IPS-NIHi7 (cell line): ENCODE measurements around the gene UBR1.
"Not testable (repeated sequence)": the region's sequence is repeated elsewhere in the genome, so short reads cannot be mapped to it uniquely, and the experiment has no call there.

Experiments used
- DNase-seq: peaks from one replicate; pipeline ENCODE4 v3.0.0; 2012; ENCODE audit warnings: mixed read lengths; ENCODE audit errors: extremely low spot score

The UBR1 gene

DNA sequence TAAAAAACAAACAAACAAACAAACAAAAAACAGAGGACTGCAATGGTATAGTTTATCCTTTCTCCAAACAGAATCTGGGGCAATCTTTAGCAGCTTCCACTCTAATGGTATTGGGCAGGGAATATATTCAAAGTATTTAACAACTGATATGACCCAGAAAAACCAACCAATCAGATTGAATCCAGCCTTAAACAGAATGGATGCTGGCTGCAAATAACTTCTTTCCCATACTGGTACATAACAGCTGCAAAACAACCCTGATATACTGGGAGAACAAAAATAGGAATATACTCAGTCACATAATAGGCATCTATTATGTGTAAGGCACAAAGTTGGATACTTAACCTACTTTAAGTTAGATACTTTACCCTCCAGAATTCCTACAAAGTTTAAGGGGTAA, 49.1 kb downstream of the UBR1 start:
- DNase-seq = no peak

GRCh38 chr15:43052860-43053259, 53.0 kb downstream of the UBR1 start:
- no peak for DNase-seq

GRCh38 chr15:43048935-43049334, 56.9 kb downstream of the UBR1 start:
- DNase-seq = no peak

DNA sequence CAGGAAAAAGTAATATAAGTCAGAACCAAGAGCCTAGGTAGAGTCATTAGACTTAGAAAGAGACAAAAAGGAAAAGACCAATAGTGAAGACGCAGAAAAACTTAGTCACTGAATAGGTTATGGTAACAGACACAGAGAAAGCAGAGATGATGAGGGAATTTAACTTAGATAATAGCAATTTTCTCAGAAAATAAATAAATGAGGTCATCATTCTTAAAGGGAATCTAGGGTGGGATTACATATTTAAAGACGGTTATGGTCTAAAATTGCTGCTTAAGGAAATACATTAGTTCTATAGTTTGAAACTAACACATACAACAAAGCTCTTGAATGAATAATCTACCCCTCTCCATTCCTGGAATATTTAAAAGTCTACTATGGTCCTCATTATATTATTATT, 59.4 kb downstream of the UBR1 start:
- no peak for DNase-seq

- no peak for DNase-seq
These were observed 63.0 kb downstream of the UBR1 start for GRCh38 chr15:43042885-43043284.

DNA sequence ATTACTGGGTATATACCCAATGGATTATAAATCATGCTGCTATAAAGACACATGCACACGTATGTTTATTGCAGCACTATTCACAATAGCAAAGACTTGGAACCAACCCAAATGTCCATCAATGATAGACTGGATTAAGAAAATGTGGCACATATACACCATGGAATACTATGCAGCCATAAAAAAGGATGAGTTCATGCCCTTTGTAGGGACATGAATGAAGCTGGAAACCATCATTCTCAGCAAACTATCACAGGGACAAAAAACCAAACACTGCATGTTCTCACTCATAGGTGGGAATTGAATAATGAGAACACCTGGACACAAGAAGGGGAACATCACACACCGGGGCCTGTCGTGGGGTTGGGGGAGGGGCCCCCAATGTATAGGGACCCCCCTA, 64.8 kb downstream of the UBR1 start:
- DNase-seq = not testable (repeated sequence)

- DNase-seq = not testable (repeated sequence)
These were observed 70.6 kb downstream of the UBR1 start for GRCh38 chr15:43035240-43035639.

DNA sequence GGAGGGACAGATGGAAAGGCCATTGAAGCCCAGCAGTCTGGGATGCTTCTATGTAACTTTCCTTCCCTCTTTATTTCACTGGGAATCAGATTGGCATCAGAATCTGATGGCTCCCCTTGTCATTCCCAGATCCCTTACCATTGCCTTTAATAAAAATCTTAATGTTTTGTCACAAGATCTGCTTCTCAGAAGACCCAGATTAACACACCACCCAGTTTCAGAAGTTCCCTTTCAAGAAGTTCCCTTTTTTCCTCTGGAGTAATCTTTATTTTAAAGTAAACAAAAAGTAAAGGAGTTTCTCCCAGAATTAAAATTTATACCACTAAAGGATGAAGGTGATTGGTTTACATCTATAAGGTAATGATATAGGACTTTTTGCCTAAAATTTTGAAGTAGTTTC, 76.4 kb downstream of the UBR1 start:
- DNase-seq = no peak

DNA sequence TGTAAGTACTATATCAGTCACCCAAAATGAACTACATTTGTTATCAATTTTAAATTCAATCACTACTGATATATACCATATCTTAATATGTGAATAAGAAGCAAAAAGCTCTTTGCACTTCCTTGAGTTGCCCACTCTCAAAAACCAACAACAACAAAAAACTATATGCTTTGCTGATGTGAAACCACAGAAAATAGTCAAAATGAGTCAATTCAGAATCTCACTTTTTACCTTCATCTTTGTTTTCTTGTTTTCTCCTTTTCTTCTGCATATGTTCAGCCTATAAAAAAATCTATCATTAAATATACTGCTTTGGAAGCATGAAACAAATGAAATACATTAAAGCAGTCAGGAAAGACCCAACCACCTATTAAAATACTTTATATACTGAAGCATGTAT, 80.7 kb downstream of the UBR1 start:
- no peak for DNase-seq

- not testable (repeated sequence) for DNase-seq
These were observed 91.2 kb downstream of the UBR1 start for GRCh38 chr15:43014671-43015070.

DNA sequence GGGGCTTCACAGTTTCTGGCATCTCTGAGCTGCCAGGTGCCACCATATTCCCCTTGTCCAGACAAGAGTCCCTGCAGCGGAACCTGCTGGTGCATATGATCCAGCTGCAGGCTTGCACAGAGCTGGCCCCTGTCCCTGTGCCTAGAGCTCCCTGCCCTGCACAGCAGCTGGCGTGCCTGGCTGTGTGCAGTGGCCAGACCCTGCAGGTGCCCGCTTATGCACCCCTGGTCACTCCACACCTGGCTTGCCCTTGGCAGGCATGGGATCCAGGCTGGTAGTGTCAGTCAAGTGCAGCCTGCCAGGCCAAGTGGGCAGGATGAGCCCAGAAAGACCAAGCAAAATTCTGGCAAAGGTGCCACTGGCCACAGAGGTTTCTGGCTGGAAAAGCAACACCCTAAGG, 96.6 kb downstream of the UBR1 start:
- no peak for DNase-seq

DNA sequence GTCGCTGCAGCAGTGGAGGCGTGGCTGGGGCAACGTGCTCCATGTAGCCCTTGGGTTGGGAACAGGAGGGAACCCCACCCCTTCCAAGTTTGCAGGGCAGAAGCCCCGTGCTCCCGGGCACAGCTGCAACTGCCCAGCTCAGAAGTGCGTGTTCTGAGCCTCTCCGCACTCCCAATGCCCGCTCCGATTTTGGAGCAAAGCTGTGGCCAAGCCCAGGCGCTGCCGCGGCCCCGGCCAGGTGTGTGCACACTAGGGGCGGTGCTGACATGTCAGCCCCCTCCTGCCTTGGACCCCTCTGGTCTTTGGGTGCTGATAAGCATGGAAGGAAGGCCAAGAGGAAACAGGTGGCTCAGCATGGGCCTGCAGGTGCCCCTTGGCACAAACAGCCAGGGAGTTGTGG, 97.7 kb downstream of the UBR1 start:
- DNase-seq = no peak

DNA sequence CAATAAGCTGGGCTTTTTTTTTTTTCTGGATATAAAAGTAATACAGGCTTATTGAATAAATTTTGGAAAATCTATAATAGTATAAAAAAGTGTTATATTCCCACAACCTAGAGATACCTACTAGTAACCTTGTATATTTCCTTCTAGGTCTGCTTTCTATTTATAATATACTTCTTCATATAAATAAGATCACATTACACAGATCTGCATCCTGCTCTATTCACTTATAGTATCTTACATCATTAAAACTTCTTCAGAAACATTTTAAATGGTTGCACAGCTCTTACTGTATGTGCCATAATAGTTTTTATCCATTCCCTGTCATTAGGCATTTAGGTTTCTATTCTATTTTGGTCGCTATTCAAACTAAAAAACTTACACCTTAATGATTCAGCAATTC, 98.3 kb downstream of the UBR1 start:
- DNase-seq = no peak

DNA sequence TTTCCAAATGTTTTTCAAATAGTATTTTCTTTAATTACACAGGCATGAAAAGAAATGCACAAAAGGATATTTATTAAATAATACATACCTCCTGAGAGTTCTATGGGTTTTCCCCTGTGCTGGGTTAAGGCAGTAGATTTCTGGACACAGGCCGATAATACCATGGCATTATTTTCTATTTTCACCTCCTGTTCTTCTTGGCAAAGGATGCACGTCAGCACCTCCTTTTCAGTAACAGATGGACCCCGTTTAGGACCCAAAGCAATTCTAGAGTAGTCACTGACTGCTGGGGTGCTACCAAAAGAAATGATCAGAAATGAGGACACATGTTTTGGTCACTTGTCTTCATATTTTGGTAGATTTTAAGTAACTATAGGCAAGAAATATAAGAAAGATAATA, 98.8 kb downstream of the UBR1 start:
- DNase-seq = no peak

DNA sequence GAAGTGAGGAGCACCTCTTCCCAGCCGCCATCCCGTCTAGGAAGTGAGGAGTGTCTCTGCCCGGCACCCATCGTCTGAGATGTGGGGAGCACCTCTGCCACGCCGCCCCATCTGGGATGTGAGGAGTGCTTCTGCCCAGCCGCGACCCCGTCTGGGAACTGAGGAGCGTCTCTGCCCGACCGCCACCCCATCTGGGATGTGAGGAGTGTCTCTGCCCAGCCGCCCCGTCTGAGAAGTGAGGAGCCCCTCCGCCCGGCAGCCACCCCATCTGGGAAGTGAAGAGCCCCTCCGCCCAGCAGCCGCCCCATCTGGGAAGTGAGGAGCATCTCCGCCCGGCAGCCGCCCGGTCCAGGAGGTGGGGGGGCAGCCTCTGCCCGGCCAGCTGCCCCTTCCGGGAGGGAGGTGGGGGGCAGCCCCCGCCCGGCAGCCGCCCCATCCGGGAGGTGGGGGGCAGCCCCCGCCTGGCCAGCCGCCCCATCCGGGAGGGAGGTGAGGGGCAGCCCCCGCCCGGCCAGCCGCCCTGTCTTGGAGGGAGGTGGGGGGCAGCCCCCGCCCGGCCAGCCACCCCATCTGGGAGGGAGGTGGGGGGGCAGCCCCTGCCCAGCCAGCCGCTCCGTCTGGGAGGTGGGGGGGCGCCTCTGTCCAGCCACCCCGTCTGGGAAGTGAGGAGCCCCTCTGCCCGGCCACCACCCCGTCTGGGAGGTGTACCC, 100.8 kb downstream of the UBR1 start:
- DNase-seq = not testable (repeated sequence)

- DNase-seq = no peak
These were observed 106.5 kb downstream of the UBR1 start for GRCh38 chr15:42999201-42999779.

DNA sequence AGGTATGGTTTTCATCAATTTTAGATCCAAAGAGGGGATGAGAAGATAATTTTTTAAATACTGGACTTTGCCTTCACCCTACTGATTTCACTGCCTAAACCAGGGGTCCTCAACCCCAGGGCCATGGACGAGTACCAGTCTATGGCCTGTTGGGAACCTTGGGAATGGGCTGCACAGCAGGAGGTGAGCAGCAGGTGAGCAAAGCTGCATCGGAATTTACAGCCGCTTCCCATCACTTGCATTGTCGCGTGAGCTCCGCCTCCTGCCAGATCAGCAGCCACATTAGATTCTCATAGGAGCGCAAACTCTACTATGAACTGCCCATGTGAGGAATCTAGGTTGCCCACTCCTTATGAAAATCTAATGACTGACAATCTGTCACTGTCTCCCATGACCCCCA, 109.0 kb downstream of the UBR1 start:
- DNase-seq = no peak

DNA sequence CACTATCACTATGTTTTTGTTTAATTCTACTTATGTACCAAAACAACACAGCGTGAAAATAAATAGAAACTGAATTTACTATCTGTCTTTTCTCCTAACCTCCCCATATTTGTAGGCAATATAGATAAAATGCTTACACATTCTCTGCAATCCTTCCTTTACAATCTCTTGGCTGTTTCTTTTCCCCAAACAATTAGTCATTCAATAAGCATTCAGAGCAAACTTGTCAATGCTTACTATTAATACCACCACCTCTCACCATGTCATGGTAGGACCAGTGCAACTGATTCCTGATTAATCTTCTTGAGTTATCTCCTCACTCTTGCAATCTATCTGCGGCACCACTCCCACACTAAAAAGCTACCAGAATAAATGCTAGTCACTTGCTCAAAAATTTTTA, 111.3 kb downstream of the UBR1 start:
- no peak for DNase-seq

DNA sequence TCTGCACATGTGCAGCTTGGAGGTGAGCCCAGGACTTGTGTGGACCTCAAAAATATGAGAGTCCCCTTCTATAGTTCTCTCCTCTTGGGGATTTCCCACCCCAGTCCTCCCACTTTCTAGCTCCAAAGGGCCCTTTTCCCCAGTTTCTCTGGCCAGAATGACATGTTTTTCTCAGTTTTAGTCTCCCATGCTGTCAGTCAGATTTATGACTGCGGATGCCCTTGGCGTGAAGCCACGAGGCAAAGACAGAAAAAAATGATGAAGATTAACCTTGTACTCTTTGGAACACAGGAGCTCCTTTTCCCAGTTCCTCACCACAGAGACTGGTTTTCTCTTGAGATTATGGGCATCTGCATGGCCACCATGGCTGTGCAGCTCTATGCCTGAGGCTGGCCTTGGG, 113.2 kb downstream of the UBR1 start:
- no peak for DNase-seq

DNA sequence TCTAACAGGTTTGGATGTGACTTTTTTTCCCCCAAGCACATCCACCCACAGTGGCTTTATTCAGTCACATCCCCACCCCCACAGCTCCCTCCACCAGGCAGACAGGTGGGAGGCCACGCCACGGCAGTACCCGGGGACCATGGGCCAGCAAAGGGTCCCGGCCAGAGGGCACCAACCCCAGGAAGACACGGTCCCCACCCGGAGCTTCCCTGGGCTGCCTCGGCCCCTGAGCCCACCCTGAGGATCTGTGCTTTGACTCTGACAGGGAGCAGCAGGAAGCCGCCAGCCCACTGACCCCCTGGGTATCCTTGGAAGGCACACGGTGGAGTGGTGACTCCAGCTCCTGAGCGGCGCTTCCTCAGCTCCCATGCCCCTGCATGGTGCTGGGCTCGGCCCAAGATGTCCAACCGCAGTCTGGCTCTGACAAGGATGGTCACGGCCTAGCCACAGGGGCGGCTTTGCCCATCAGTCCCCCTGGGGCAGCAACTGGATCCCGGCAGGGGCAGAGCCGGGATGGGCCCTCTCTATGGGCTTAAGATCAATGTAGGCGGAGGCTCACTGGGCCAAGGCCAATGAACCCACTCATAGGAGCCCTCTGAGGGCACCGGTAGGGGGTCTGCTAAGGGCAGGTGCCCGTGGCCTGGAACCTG, 119.0 kb downstream of the UBR1 start:
- no peak for DNase-seq

DNA sequence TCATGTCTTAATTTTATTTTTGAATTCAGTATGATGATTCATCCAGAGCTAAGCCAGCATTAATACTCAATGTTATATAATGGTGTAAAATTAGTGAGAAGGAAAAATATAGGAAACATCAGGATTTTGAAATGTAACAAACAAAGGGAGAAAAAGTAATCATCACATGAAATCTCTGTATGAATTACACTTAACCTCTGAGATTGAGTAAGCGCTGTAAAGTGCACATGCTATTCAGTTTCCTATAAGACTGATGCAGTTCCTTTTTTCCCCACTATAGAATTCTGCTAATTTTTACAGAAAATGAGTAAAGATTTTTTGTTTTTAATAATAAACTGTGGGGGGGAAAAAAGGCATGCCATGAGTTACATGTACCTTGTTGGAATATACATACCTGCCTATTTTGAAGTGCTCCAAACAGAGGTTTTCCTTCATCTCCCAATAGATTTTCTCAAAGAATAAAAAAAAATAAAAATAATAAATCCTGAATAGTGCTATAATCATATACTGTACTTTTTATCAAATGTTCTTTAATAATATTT, 121.3 kb downstream of the UBR1 start:
- no peak for DNase-seq

GRCh38 chr15:42979113-42979512, 126.7 kb downstream of the UBR1 start:
- not testable (repeated sequence) for DNase-seq
